Endothelial cell of umbilical vein (primary cell): ENCODE data around the gene FBXL12. TPM values are rescaled to one million over a fixed set of nuclear protein-coding genes. Genes with fewer than 3 reads are reported as not detected.

ENCODE experiments used
- BruUV-seq: library from RNA; stranded (reverse); fragments of 400-500 nt; replicated peaks from 2 replicates; lab custom pipeline; 2021; lab: Mats Ljungman, UMichigan
- CTCF ChIA-PET: fragments of 300-600, 350-600 bp; sonication (Branson Sonifier 250); formaldehyde crosslinking; loops from one replicate; lab custom pipeline; 2021; ENCODE audit warnings: antibody characterized with exemption, inconsistent platforms; lab: Charles Lee
- POLR2A ChIA-PET: fragments of 300-600, 350-600 bp; sonication (Branson Sonifier 250); formaldehyde crosslinking; loops from one replicate; lab custom pipeline; 2021; ENCODE audit warnings: antibody characterized with exemption, inconsistent platforms; lab: Charles Lee
- DNase-seq: peaks from one replicate; pipeline ENCODE4 v3.0.0-alpha.2; 2011; ENCODE audit warnings: low read depth, low spot score
- FAIRE-seq: peaks from 2 replicates; lab custom pipeline; 2011; peaks lifted over from hg19 to GRCh38; lab: Jason Lieb, UNC
- H2AFZ ChIP-seq: 2 replicates; pipeline ENCODE4 v1.6.0; 2012; ENCODE audit warnings: low read depth, low read length, control low read depth, inconsistent platforms
- H3K27ac ChIP-seq: 2 replicates; pipeline ENCODE4 v1.5.1; 2011; ENCODE audit warnings: low read depth, mild to moderate bottlenecking, control low read depth, low read length, moderate library complexity; ENCODE audit not compliant: insufficient read depth
- H3K27me3 ChIP-seq, 2 experiments: 2 replicates each; pipeline versions ENCODE4 v1.6.0 to v1.6.1; 2011; ENCODE audit warnings: low read length in 2 of 2, mixed read lengths in 1 of 2; ENCODE audit not compliant: control insufficient read depth in 2 of 2, insufficient read depth in 2 of 2
- H3K36me3 ChIP-seq, 2 experiments: 2 replicates in 1 of 2; 3 replicates in 1 of 2; pipeline ENCODE4 v1.5.1; 2011; ENCODE audit warnings: low read length in 2 of 2, mild to moderate bottlenecking in 1 of 2, moderate library complexity in 1 of 2; ENCODE audit not compliant: control insufficient read depth in 2 of 2, insufficient read depth in 2 of 2; ENCODE audit errors: extremely low read depth in 1 of 2
- H3K4me1 ChIP-seq: 3 replicates; pipeline ENCODE4 v1.5.1; 2011; ENCODE audit warnings: mild to moderate bottlenecking, low read length; ENCODE audit not compliant: control insufficient read depth, insufficient read depth; ENCODE audit errors: extremely low read depth
- H3K4me2 ChIP-seq: 2 replicates; pipeline ENCODE4 v1.6.1; 2011; ENCODE audit warnings: low read length, control low read depth, mixed read lengths; ENCODE audit not compliant: insufficient read depth
- H3K4me3 ChIP-seq, 3 experiments: fragments of 200-600 bp in 1 of 3; sonication (generic), shearing (Covaris generic) in 1 of 3; replicated peaks in 1 of 3; 2 replicates each; pipeline ENCODE4 v1.5.1; 2011 to 2016; ENCODE audit warnings: control low read depth in 3 of 3, low read length in 3 of 3, mild to moderate bottlenecking in 2 of 3, inconsistent platforms in 1 of 3, low read depth in 1 of 3, moderate library complexity in 1 of 3; ENCODE audit not compliant: insufficient read depth in 1 of 3
- H3K79me2 ChIP-seq: 2 replicates; pipeline ENCODE4 v1.6.0; 2012; ENCODE audit warnings: low read length, inconsistent platforms; ENCODE audit not compliant: control insufficient read depth, insufficient read depth
- H3K9ac ChIP-seq: replicated peaks from 2 replicates; pipeline ENCODE3; 2011; ENCODE audit warnings: low read length, control low read depth; ENCODE audit not compliant: insufficient read depth; ENCODE audit errors: extremely low read depth
- H3K9me1 ChIP-seq: replicated peaks from 3 replicates; pipeline ENCODE4 v1.6.0; 2011; ENCODE audit warnings: mild to moderate bottlenecking, low read length; ENCODE audit not compliant: control insufficient read depth, insufficient read depth; ENCODE audit errors: extremely low read depth
- H3K9me3 ChIP-seq: replicated peaks from 2 replicates; pipeline ENCODE4 v1.5.1; 2012; ENCODE audit warnings: low read length, inconsistent platforms; ENCODE audit not compliant: control insufficient read depth, insufficient read depth
- H4K20me1 ChIP-seq: replicated peaks from 2 replicates; pipeline ENCODE3; 2011; ENCODE audit warnings: mild to moderate bottlenecking, low read length; ENCODE audit not compliant: control insufficient read depth, insufficient read depth; ENCODE audit errors: extremely low read depth
- EZH2 ChIP-seq: IDR thresholded peaks from 2 replicates; pipeline ENCODE4 v1.6.1; 2012; ENCODE audit warnings: borderline replicate concordance, low read depth, mild to moderate bottlenecking, moderate library complexity, low read length, inconsistent platforms; ENCODE audit not compliant: severe bottlenecking
- FOS ChIP-seq: IDR thresholded peaks from 2 replicates; pipeline ENCODE4 v1.6.1; 2011; ENCODE audit warnings: mild to moderate bottlenecking, low read length, moderate library complexity, borderline replicate concordance; ENCODE audit not compliant: insufficient read depth
- JUN ChIP-seq: IDR thresholded peaks from 2 replicates; pipeline ENCODE4 v1.6.1; 2011; ENCODE audit warnings: borderline replicate concordance, low read depth; ENCODE audit not compliant: insufficient read length, insufficient read depth
- MAX ChIP-seq: IDR thresholded peaks from 2 replicates; pipeline ENCODE4 v1.6.1; 2011; ENCODE audit not compliant: insufficient read depth, insufficient read length
- MYC ChIP-seq: IDR thresholded peaks from one replicate; pipeline ENCODE4 v1.6.1; 2011; ENCODE audit warnings: mild to moderate bottlenecking, low read depth, low read length
- POLR2A ChIP-seq: IDR thresholded peaks from 2 replicates; pipeline ENCODE4 v1.6.1; 2012; ENCODE audit warnings: low read depth, mild to moderate bottlenecking, control low read depth, low read length
- POLR2AphosphoS5 ChIP-seq: IDR thresholded peaks from 2 replicates; pipeline ENCODE4 v1.6.1; 2012; ENCODE audit warnings: low read depth, mild to moderate bottlenecking, control low read depth, low read length, moderate library complexity; ENCODE audit not compliant: insufficient read depth
- dilution Hi-C: fragments of 300-500 bp; cut with MboI; formaldehyde crosslinking; loops from one replicate; pipeline ENCODE4 v1.15.0; 2019; ENCODE audit warnings: low sequenced_read_pairs; ENCODE audit not compliant: extremely low pct_ligation_motif_present
- intact Hi-C: fragments of 100-400 bp; cut with micrococcal nuclease; formaldehyde crosslinking; loops from one replicate; pipeline ENCODE4 v1.10.0; 2022
- polyA plus RNA-seq, 4 experiments: library from polyadenylated mRNA; depleted of rRNA in 3 of 4; stranded (reverse) in 3 of 4; unstranded in 1 of 4; fragments of >200 nt; gene quantifications; 2 replicates each; pipeline versions ENCODE4 v1.2.1 to v1.2.3, GENCODE V29; 2011 to 2012; ENCODE audit warnings: missing spikeins in 1 of 4
- total RNA-seq: library from RNA; stranded (reverse); gene quantifications from 2 replicates; pipeline ENCODE4 v1.2.3, GENCODE V29; 2021

FBXL12 gene
- total and polyA plus RNA-seq, 2 donors (not counting 3 experiments of a cell fraction or from before 2014, with no cell fraction given) = 26.9 to 33.3 TPM

GRCh38 chr19:9811139-9811538 is 7.7 kb downstream of the FBXL12 start:
- intact Hi-C loops = no loop called here
- dilution Hi-C loops = no loop called here
- Histone ChIP-seq H3K4me1 (no peaks in the 10 kb centered on the region), H3K9me3 (no peaks in the 10 kb centered on the region), H4K20me1 (no peaks in the 10 kb centered on the region), H3K27ac (no peak overlapping the region), H3K79me2 (peaks cover 6% of the 10 kb centered on the region), H3K27me3 (no peaks in the 10 kb centered on the region), H3K4me2 (no peak overlapping the region), H3K4me3 (no peak overlapping the region), H3K9ac (no peak overlapping the region), H3K36me3 (peaks cover 13 to 26% of the 10 kb centered on the region in 2 experiments), H3K9me1 (no peaks in the 10 kb centered on the region), H2AFZ (no peak overlapping the region)
- ChIA-PET CTCF (interaction anchor here (1.2 kb wide), 1 partner anchor 606 kb away, joined by 4 read pairs; no protein-coding TSS in a partner anchor), POLR2A (no interaction called here)
- FAIRE-seq = no peak
- no TSS peak for BruUV-seq
- TF ChIP-seq JUN (no peak), FOS (no peak), POLR2AphosphoS5 (no peak), MYC (no peak), EZH2 (no peak), POLR2A (no peak), MAX (no peak)
- no peak for DNase-seq
